ENCODE measurements around the gene CHRM3.

- TF ChIP-seq BHLHE40 (IDR thresholded peaks at IDR 0.05; ENCODE audit: borderline replicate concordance), result no peak
- TF ChIP-seq CTBP1 (IDR thresholded peaks at IDR 0.05; ENCODE audit: borderline replicate concordance), result no peak
- TF ChIP-seq LEF1 (IDR thresholded peaks at IDR 0.05; ENCODE audit: borderline replicate concordance), result no peak
- TF ChIP-seq SP1 (IDR thresholded peaks at IDR 0.05), result no peak
- TF ChIP-seq ARNT (IDR thresholded peaks at IDR 0.05), result no peak
- TF ChIP-seq NFRKB (IDR thresholded peaks at IDR 0.05), result no peak
These were observed 36.5 kb downstream of the CHRM3 start for GRCh38 chr1:239422818-239423217.

Data from HEK293T (cell line).